HG03442 (cell line): ENCODE data around the gene CHST12.

Experiments used
- ATAC-seq: cut with Tn5 transposase; IDR thresholded peaks from one replicate; pipeline ENCODE4 v1.9.1; 2021; ENCODE audit warnings: mild to moderate bottlenecking, moderate library complexity; ENCODE audit not compliant: unreplicated experiment

Gene CHST12

DNA sequence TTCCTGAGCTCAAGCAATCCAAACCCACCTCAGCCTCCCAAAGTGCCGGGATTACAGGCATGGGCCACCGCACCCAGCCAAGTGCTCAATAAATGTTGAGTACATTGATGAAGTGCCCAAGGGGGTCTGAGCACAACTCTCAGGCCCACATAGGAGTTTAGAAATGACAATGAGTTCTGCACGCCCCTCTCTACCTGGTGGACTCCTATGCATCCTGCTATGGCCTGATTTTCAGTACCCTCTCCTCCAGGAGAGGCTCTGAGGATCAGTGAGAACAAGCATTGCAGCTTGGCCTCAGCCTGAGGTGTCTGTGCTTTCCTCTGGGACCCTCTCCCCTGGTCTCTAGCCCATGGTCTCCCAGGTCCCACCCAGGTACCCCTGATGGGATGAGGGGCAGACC, 93.7 kb downstream of the CHST12 start:
- no peak for ATAC-seq

DNA sequence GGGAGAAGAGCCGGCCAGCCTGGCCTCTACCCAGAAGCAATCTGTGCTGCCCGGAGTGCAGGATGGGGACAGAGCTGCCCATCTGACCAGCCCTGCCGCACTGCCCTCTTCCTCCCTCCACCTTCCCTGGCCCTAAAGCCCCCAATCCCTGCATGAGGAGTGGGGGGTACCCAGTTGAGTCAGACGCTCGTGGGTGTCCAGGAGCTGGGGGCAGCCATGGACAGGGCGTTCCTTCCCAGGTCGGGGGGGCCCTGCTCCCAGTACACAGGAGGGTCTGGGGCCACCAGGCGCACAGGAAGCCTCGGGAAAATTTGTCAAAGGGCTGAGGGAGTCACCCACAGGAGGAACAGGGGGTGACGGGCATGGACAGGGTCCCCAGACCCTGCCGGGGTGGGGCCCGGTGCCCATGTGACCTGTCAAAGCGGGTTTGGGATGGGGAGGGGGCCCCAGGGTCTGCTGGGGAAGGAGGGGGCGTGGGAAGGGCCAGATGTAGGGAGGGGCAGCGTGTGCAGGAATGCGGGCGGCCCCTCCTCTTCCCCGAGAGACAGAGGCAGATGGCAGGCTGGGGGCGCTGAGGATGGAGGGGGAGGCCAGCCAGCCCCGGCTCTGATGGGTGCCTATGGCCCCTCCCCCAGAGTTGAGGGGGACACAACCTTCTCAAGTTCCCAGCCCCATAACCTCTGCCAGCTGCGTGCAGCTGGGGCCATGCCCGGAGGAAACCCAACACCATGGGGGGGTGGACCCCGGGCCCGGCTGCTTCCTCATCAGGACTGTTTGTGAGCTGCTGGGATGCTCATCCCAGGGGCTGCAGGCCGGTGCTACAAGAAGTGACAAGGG, 94.3 kb downstream of the CHST12 start:
- ATAC-seq, result no peak
